Measurements from ENCODE around the gene NELFB. TPM values are rescaled to one million over a fixed set of nuclear protein-coding genes. Genes with fewer than 3 reads are reported as not detected.
A peak's percentile ranks its signal among the peaks of the same experiment; 100 is the strongest.

NELFB gene
- total and polyA plus RNA-seq, 4 donors: 4.7 to 24.6 (median 18.1) TPM

GRCh38 chr9:137320555-137321384 is 65.6 kb downstream of the NELFB start:
- no peaks in the 10 kb centered on the region for H3K36me3 ChIP-seq (ENCODE audit: control insufficient read depth in 4 of 4, insufficient read depth in 3 of 4, low read depth in 1 of 4, low read length in 3 of 4)
- H3K4me1 ChIP-seq (ENCODE audit: control insufficient read depth in 4 of 4, insufficient read depth in 4 of 4, low read length in 3 of 4): peaks cover 3 to 10% (median 6%) of the 10 kb centered on the region in 4 donors
- H3K4me3 ChIP-seq (ENCODE audit: low read depth in 1 of 3, low read length in 3 of 3): no peak overlapping the region
- DNase-seq (ENCODE audit: low spot score): peak; percentile 36
- 66% methylated on average over 24 of the region's 24 CpGs for WGBS
- H3K9me3 ChIP-seq (ENCODE audit: control insufficient read depth in 4 of 4, low read length in 3 of 4): no peaks in the 10 kb centered on the region
- H3K27ac ChIP-seq (ENCODE audit: low read depth in 1 of 2, low read length in 2 of 2): no peak overlapping the region
- TF ChIP-seq RAD21 (IDR thresholded peaks at IDR 0.05) (peak in 1 of 2 donors; percentile 11), GABPA (IDR thresholded peaks at IDR 0.05 in 1 of 2, conservative IDR thresholded peaks at IDR 0.05 in 1 of 2) (no peak), EGR1 (IDR thresholded peaks at IDR 0.05; ENCODE audit: low read depth in 2 of 2) (no peak), CTCF (IDR thresholded peaks at IDR 0.05; ENCODE audit: low read depth, low read length, missing input control) (no peak), MAX (IDR thresholded peaks at IDR 0.05) (no peak), NR2F2 (IDR thresholded peaks at IDR 0.05) (peak; percentile 40), FOXA2 (IDR thresholded peaks at IDR 0.05) (no peak), RXRA (IDR thresholded peaks at IDR 0.05) (no peak), ATF3 (IDR thresholded peaks at IDR 0.05) (no peak), FOXA1 (IDR thresholded peaks at IDR 0.05) (no peak), TAF1 (conservative IDR thresholded peaks at IDR 0.05) (no peak), ZBTB33 (IDR thresholded peaks at IDR 0.05) (no peak), REST (IDR thresholded peaks at IDR 0.05) (no peak)
- no peak overlapping the region for H3K9ac ChIP-seq (ENCODE audit: low read depth in 1 of 2, low read length in 2 of 2)
- H3K27me3 ChIP-seq (ENCODE audit: control insufficient read depth in 4 of 4, insufficient read depth in 4 of 4, low read length in 3 of 4): no peaks in the 10 kb centered on the region
